Measurements from ENCODE around the gene ENKUR.

ENKUR gene

GRCh38 chr10:25015828-25016375 lies at the start of gene ENKUR:
ENKUR (minus strand) TSS chr10:25016158; CDS start chr10:25015936, 222 bp downstream.
- TF ChIP-seq, protein P1, sequence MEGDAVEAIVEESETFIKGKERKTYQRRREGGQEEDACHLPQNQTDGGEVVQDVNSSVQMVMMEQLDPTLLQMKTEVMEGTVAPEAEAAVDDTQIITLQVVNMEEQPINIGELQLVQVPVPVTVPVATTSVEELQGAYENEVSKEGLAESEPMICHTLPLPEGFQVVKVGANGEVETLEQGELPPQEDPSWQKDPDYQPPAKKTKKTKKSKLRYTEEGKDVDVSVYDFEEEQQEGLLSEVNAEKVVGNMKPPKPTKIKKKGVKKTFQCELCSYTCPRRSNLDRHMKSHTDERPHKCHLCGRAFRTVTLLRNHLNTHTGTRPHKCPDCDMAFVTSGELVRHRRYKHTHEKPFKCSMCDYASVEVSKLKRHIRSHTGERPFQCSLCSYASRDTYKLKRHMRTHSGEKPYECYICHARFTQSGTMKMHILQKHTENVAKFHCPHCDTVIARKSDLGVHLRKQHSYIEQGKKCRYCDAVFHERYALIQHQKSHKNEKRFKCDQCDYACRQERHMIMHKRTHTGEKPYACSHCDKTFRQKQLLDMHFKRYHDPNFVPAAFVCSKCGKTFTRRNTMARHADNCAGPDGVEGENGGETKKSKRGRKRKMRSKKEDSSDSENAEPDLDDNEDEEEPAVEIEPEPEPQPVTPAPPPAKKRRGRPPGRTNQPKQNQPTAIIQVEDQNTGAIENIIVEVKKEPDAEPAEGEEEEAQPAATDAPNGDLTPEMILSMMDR (conservative IDR thresholded peaks at IDR 0.05) = no peak
- TF ChIP-seq ZFX (IDR thresholded peaks at IDR 0.05) = no peak
- peak within 1 kb of the TSS; percentile 87 for H3K27ac ChIP-seq

- no peak overlapping the region for H3K27ac ChIP-seq
- TF ChIP-seq ZFX (IDR thresholded peaks at IDR 0.05) = no peak
- TF ChIP-seq, protein P1 (conservative IDR thresholded peaks at IDR 0.05) = no peak
These were observed 48.4 kb upstream of the ENKUR start for GRCh38 chr10:25064401-25064800.

GRCh38 chr10:25063644-25064043 lies 47.7 kb upstream of the ENKUR start:
- TF ChIP-seq, protein P1 (conservative IDR thresholded peaks at IDR 0.05) = no peak
- TF ChIP-seq ZFX (IDR thresholded peaks at IDR 0.05) = no peak
- H3K27ac ChIP-seq = no peak overlapping the region

DNA sequence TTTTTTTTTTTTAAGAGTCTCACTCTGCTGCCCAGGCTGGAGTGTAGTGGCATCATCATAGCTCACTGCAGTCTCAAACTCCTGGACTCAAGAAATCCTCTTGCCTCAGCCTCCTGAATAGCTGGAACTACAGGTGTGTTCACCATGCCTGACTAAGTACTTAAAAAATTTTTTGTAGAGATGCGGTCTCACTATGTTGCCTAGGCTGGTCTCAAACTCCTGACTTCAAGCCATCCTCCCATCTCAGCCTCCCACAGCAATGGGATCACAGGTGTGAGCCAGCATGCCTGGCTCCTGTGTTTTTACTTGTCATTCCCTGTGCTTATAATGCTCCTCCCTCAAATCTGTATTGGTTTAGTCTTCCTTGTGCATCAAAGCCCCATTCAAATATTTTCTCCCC lies 47.2 kb upstream of the ENKUR start:
- no peak overlapping the region for H3K27ac ChIP-seq
- TF ChIP-seq, protein P1 (conservative IDR thresholded peaks at IDR 0.05) = no peak

DNA sequence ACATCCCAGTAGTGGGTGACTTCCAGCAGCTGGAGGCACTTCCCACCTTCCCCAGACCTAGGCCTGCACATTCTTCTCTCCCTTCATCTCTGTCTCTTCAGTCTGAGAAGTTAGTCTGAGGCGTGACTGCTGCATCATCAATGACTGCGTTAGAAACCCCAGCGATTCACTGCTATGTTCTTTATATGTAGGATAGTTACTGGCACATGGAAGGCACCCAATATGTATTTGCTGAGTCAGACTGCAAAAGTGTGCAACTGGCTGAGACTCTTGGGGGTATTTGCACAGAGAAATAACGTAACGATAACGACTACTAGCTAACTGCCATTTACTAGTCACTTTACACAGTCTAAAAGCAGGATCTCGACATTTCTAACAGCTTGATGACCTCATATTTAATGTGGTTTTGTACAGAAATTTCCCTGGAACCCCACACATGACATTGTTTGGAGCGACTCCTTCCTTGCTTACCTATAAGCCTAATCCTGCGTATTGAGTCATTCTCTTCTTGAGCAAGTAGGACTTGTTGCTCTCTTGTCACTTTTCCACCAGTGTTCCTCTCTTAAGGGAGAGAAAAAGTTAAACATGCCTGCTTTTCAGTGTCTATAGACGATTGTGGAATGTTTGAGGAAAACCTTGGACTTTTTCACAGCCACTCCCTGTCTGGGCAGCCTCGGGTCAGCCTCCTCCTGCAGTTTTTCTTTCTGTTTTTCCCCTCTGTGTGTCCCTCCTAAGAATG lies 45.9 kb upstream of the ENKUR start:
- TF ChIP-seq, protein P1 (conservative IDR thresholded peaks at IDR 0.05) = no peak
- TF ChIP-seq ZFX (IDR thresholded peaks at IDR 0.05) = no peak
- H3K27ac ChIP-seq = no peak overlapping the region

DNA sequence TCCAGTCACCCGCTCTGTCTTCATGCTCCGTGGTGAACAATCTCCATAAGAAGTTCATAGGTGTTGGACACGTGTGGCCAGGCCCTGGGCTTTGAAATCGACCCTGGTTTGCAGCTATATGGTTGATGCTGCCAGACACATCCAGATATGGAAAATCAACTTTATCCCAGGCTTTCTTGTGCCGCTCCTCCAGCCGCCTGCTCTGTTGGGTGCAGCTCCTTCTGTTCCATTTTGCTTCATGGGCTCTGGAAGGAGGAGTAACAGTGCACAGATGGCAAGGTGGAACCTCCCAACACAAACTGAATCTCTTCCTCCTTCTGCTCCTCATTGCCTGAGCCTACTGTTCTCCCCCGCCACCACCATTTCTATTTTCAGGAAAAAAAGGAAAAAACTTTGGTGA lies 45.2 kb upstream of the ENKUR start:
- TF ChIP-seq, protein P1 (conservative IDR thresholded peaks at IDR 0.05) = no peak
- no peak for TF ChIP-seq ZFX (IDR thresholded peaks at IDR 0.05)
- no peak overlapping the region for H3K27ac ChIP-seq

GRCh38 chr10:25059990-25060389 lies 44.0 kb upstream of the ENKUR start:
- TF ChIP-seq, protein P1 (conservative IDR thresholded peaks at IDR 0.05) = no peak
- no peak for TF ChIP-seq ZFX (IDR thresholded peaks at IDR 0.05)

More at GRCh38 chr10:25059990-25060389, 44.0 kb upstream of the ENKUR start:
- H3K27ac ChIP-seq = no peak overlapping the region

Data from C4-2B (cell line).